HEK293 (cell line): ENCODE measurements around the gene ARHGAP28.

Experiments
- CTCF ChIA-PET: fragments of 350-600 bp; formaldehyde crosslinking; extraction: SDS; loops from one replicate; lab custom pipeline; 2021; ENCODE audit warnings: antibody characterized with exemption; lab: Yijun Ruan, JAX
- POLR2A ChIA-PET: fragments of 300-600 bp; formaldehyde crosslinking; extraction: SDS; loops from one replicate; lab custom pipeline; 2020; ENCODE audit warnings: antibody characterized with exemption, inconsistent platforms; lab: Yijun Ruan, JAX
- H3K27ac ChIP-seq: fragments of 200-500 bp; sonication (Bioruptor generic); 2 replicates; pipeline ENCODE4 v1.5.1; 2014; ENCODE audit warnings: low read depth, low read length, control low read depth, inconsistent platforms; ENCODE audit errors: extremely low read depth
- H3K36me3 ChIP-seq, 2 experiments: fragments of 200-500 bp in 1 of 2; sonication (Bioruptor generic) in 1 of 2; 1 replicate in 1 of 2; 2 replicates in 1 of 2; pipeline ENCODE4 v1.5.1; 2014 to 2017; ENCODE audit warnings: inconsistent platforms in 2 of 2, low read length in 2 of 2; ENCODE audit not compliant: control insufficient read depth in 2 of 2, insufficient read depth in 1 of 2
- H3K4me1 ChIP-seq: fragments of 200-500 bp; sonication (Bioruptor generic); 2 replicates; pipeline ENCODE4 v1.5.1; 2014; ENCODE audit warnings: mild to moderate bottlenecking, low read length, inconsistent platforms; ENCODE audit not compliant: control insufficient read depth, insufficient read depth
- H3K4me3 ChIP-seq: 2 replicates; pipeline ENCODE4 v1.5.1; 2011; ENCODE audit warnings: low read depth, mild to moderate bottlenecking, control low read depth, low read length, moderate library complexity
- H3K9me3 ChIP-seq: fragments of 200-500 bp; sonication (Bioruptor generic); 2 replicates; pipeline ENCODE4 v1.5.1; 2014; ENCODE audit warnings: low read depth, low read length, inconsistent platforms; ENCODE audit not compliant: control insufficient read depth, insufficient read depth
- BCL11A ChIP-seq: fragments of 450-650 bp; formaldehyde crosslinking; IDR thresholded peaks from 2 replicates; pipeline ENCODE4 v1.5.1; 2016; ENCODE audit warnings: low read depth, missing biosample characterization, missing genetic modification characterization
- EGR2 ChIP-seq: fragments of 450-650 bp; formaldehyde crosslinking; IDR thresholded peaks from 2 replicates; pipeline ENCODE4 v1.5.1; 2016; ENCODE audit warnings: low read depth, missing biosample characterization, missing genetic modification characterization
- GLI4 ChIP-seq: fragments of 450-650 bp; formaldehyde crosslinking; IDR thresholded peaks from 2 replicates; pipeline ENCODE4 v1.5.1; 2016; ENCODE audit warnings: missing biosample characterization, missing genetic modification characterization
- HOXC10 ChIP-seq: sonication (generic); formaldehyde crosslinking; IDR thresholded peaks from 2 replicates; pipeline ENCODE4 v1.8.1; 2023; ENCODE audit warnings: mild to moderate bottlenecking, missing genetic modification reagents
- HOXD13 ChIP-seq: sonication (generic); formaldehyde crosslinking; IDR thresholded peaks from 2 replicates; pipeline ENCODE4 v1.8.0; 2022; ENCODE audit warnings: missing genetic modification reagents, borderline replicate concordance
- INSM2 ChIP-seq: fragments of 450-650 bp; formaldehyde crosslinking; IDR thresholded peaks from 2 replicates; pipeline ENCODE4 v1.5.1; 2016; ENCODE audit warnings: missing biosample characterization, missing genetic modification characterization
- SP3 ChIP-seq: fragments of 450-650 bp; formaldehyde crosslinking; IDR thresholded peaks from 2 replicates; pipeline ENCODE4 v1.5.1; 2016; ENCODE audit warnings: missing biosample characterization, missing genetic modification characterization
- TCF7L2 ChIP-seq: IDR thresholded peaks from 2 replicates; pipeline ENCODE4 v1.6.1; 2011; ENCODE audit warnings: low read depth, mild to moderate bottlenecking, inconsistent platforms, low read length, moderate library complexity, borderline replicate concordance
- TRIM28 ChIP-seq: IDR thresholded peaks from 2 replicates; pipeline ENCODE4 v1.6.1; 2011; ENCODE audit warnings: low read length, control low read depth, borderline replicate concordance
- ZBTB21 ChIP-seq: fragments of 450-650 bp; formaldehyde crosslinking; IDR thresholded peaks from 2 replicates; pipeline ENCODE4 v1.5.1; 2017; ENCODE audit warnings: missing biosample characterization, missing genetic modification characterization
- ZBTB6 ChIP-seq: fragments of 450-650 bp; formaldehyde crosslinking; IDR thresholded peaks from 2 replicates; pipeline ENCODE4 v1.5.1; 2017; ENCODE audit warnings: missing biosample characterization, missing genetic modification characterization
- ZNF155 ChIP-seq: fragments of 450-650 bp; formaldehyde crosslinking; IDR thresholded peaks from 2 replicates; pipeline ENCODE4 v1.5.1; 2016; ENCODE audit warnings: missing biosample characterization, missing genetic modification characterization
- ZNF274 ChIP-seq, 2 experiments: fragments of 200-500 bp in 1 of 2; fragments of 450-650 bp in 1 of 2; sonication (Bioruptor generic) in 1 of 2; formaldehyde crosslinking in 1 of 2; IDR thresholded peaks; 2 replicates each; pipeline versions ENCODE4 v1.5.1 to v1.6.1; 2014 to 2016; ENCODE audit warnings: borderline replicate concordance in 1 of 2, inconsistent platforms in 1 of 2, low read length in 1 of 2, missing biosample characterization in 1 of 2, missing genetic modification characterization in 1 of 2
- ZNF311 ChIP-seq: fragments of 450-650 bp; formaldehyde crosslinking; IDR thresholded peaks from 2 replicates; pipeline ENCODE4 v1.5.1; 2017; ENCODE audit warnings: missing biosample characterization, missing genetic modification characterization, borderline replicate concordance
- ZNF555 ChIP-seq: fragments of 450-650 bp; formaldehyde crosslinking; conservative IDR thresholded peaks from 2 replicates; pipeline ENCODE4 v1.5.1; 2017; ENCODE audit warnings: missing biosample characterization, mild to moderate bottlenecking, missing genetic modification characterization, inconsistent platforms
- ZNF585B ChIP-seq: fragments of 450-650 bp; formaldehyde crosslinking; IDR thresholded peaks from 2 replicates; pipeline ENCODE4 v1.5.1; 2016; ENCODE audit warnings: missing biosample characterization, missing genetic modification characterization
- ZNF660 ChIP-seq: fragments of 450-650 bp; IDR thresholded peaks from 2 replicates; pipeline ENCODE4 v1.5.1; 2018; ENCODE audit warnings: missing biosample characterization, mild to moderate bottlenecking, missing genetic modification characterization
- ZNF677 ChIP-seq: fragments of 450-650 bp; IDR thresholded peaks from 2 replicates; pipeline ENCODE4 v1.5.0; 2018; ENCODE audit warnings: missing biosample characterization, mild to moderate bottlenecking, missing genetic modification characterization, moderate library complexity
- ZNF692 ChIP-seq: fragments of 450-650 bp; formaldehyde crosslinking; IDR thresholded peaks from 2 replicates; pipeline ENCODE4 v1.5.1; 2016; ENCODE audit warnings: missing biosample characterization, missing genetic modification characterization
- ZNF76 ChIP-seq: fragments of 450-650 bp; formaldehyde crosslinking; IDR thresholded peaks from 2 replicates; pipeline ENCODE4; 2016; ENCODE audit warnings: low read depth, missing biosample characterization, missing genetic modification characterization, borderline replicate concordance
- ZSCAN30 ChIP-seq: fragments of 450-650 bp; IDR thresholded peaks from 2 replicates; pipeline ENCODE4 v1.5.1; 2018; ENCODE audit warnings: missing biosample characterization, mild to moderate bottlenecking, missing genetic modification characterization, moderate library complexity

ARHGAP28 gene

DNA sequence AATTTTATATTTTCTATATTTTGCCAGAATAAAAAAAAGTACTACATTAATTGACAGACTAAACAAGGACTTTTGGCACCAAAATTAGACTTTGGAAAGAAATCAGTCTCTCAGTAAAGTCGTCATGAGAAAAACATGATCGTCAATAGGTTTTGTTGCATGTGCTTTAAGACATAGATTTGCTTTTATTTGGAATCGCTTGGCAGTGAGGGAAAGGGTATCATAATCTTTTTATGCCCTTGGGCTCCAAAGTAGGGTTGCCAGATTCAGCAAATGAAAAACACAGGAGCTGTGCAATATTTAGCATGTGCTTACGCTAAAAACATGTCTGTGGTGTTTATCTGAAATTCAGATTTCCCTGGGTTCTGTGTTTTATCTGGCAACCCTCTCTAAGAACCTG lies 210.5 kb downstream of the ARHGAP28 start:
- CTCF ChIA-PET = interaction anchor here (2.9 kb wide), 1 partner anchor 19 kb away, joined by 14 read pairs; no protein-coding TSS in a partner anchor
- TF ChIP-seq TRIM28 (no peak), ZSCAN30 (no peak), ZNF555 (no peak), GLI4 (no peak), ZNF155 (tag by site-specific recombination) (no peak), INSM2 (tag by site-specific recombination) (no peak), ZNF274 (IDR thresholded peaks at IDR 0.05; ENCODE audit: low read length) (no peak), ZNF274 (tag by site-specific recombination; IDR thresholded peaks at IDR 0.05; ENCODE audit: borderline replicate concordance) (no peak), ZNF660 (tag by site-specific recombination) (no peak), HOXD13 (CRISPR knock-in tag) (no peak), BCL11A (no peak), ZBTB21 (tag by site-specific recombination) (no peak), ZNF311 (no peak), ZNF692 (no peak)
- POLR2A ChIA-PET = no interaction called here

GRCh38 chr18:6940451-6940850 lies 210.9 kb downstream of the ARHGAP28 start:
- TF ChIP-seq EGR2 (tag by site-specific recombination) (no peak), ZNF585B (tag by site-specific recombination) (no peak), HOXC10 (no peak), ZNF677 (tag by site-specific recombination) (no peak), ZNF76 (tag by site-specific recombination) (no peak), SP3 (no peak), ZBTB6 (tag by site-specific recombination) (no peak), TCF7L2 (no peak)
- TF ChIP-seq, all 188 proteins: peak for 0
- Histone ChIP-seq H3K36me3 (peaks cover 0 to 4% of the 10 kb centered on the region in 2 experiments; a peak in 1 of 3 replicates), H3K4me3 (no peak overlapping the region), H3K4me1 (no peaks in the 10 kb centered on the region), H3K27ac (no peak overlapping the region), H3K9me3 (no peaks in the 10 kb centered on the region)
- CTCF ChIA-PET = interaction anchor here (1.2 to 2.9 kb wide), 3 partner anchors 19 to 236 kb away, joined by 3 to 14 read pairs (median 3); no protein-coding TSS in a partner anchor
- POLR2A ChIA-PET = no interaction called here

More for the DNA sequence above, 210.5 kb downstream of the ARHGAP28 start:
- H3K27ac ChIP-seq = no peak overlapping the region
- H3K4me1 ChIP-seq = no peaks in the 10 kb centered on the region
- H3K4me3 ChIP-seq = no peak overlapping the region
- peaks cover 0 to 4% of the 10 kb centered on the region in 2 experiments; a peak in 1 of 3 replicates for H3K36me3 ChIP-seq
- no peaks in the 10 kb centered on the region for H3K9me3 ChIP-seq
